Activated CD4-positive, alpha-beta T cell treated with anti-CD3 and anti-CD28 coated beads, Interleukin-2, amount 10 ng/mL, durations not matched to agents 24 days and 14 days (primary cell): ENCODE measurements around the gene TTLL13. TPM values are rescaled to one million over a fixed set of nuclear protein-coding genes. Genes with fewer than 3 reads are reported as not detected.
"Not testable (repeated sequence)": the region's sequence is repeated elsewhere in the genome, so short reads cannot be mapped to it uniquely, and the experiment has no call there.

ENCODE experiments used
- DNase-seq: peaks from one replicate; pipeline ENCODE4 v3.0.0; 2022
- H3K27ac Mint-ChIP-seq: one replicate; pipeline ENCODE4 v1.8.0; 2022; ENCODE audit warnings: mild to moderate bottlenecking, mixed read lengths
- H3K27me3 Mint-ChIP-seq: one replicate; pipeline ENCODE4 v1.8.0; 2022; ENCODE audit warnings: mixed read lengths
- H3K36me3 Mint-ChIP-seq: one replicate; pipeline ENCODE4 v1.8.0; 2022; ENCODE audit warnings: low read depth, mild to moderate bottlenecking, mixed read lengths
- H3K4me1 Mint-ChIP-seq: one replicate; pipeline ENCODE4 v1.8.0; 2021; ENCODE audit warnings: mixed read lengths
- H3K4me3 Mint-ChIP-seq: one replicate; pipeline ENCODE4 v1.8.0; 2022; ENCODE audit warnings: mild to moderate bottlenecking, moderate library complexity, mixed read lengths
- H3K9me3 Mint-ChIP-seq: one replicate; pipeline ENCODE4 v1.8.0; 2021; ENCODE audit warnings: mixed read lengths
- intact Hi-C: fragments of 100-400 bp; cut with micrococcal nuclease; formaldehyde crosslinking; loops from one replicate; pipeline ENCODE4 v1.15.1; 2023
- total RNA-seq: library from RNA; stranded (reverse); gene quantifications from 2 replicates; pipeline ENCODE4 v1.2.3, GENCODE V29; 2022

TTLL13 gene
- total RNA-seq, 1 donor from 2014 or later, result 0.44 TPM

GRCh38 chr15:90294601-90295269, 45.4 kb downstream of the TTLL13 start:
- Mint-ChIP-seq H3K9me3 (no peaks in the 10 kb centered on the region), H3K27me3 (peaks cover 12% of the 10 kb centered on the region)

GRCh38 chr15:90295270-90295648, 45.9 kb downstream of the TTLL13 start:
- Mint-ChIP-seq H3K36me3 (no peaks in the 10 kb centered on the region), H3K27ac (no peak overlapping the region), H3K27me3 (peaks cover 12% of the 10 kb centered on the region), H3K4me1 (peaks cover 10% of the 10 kb centered on the region), H3K4me3 (no peak overlapping the region), H3K9me3 (no peaks in the 10 kb centered on the region)
- DNase-seq, result no peak
- intact Hi-C loops, result no loop called here

More at GRCh38 chr15:90294601-90295269, 45.4 kb downstream of the TTLL13 start:
- no peaks in the 10 kb centered on the region for H3K36me3 Mint-ChIP-seq
- no peak for DNase-seq
- H3K4me3 Mint-ChIP-seq, result no peak overlapping the region
- H3K27ac Mint-ChIP-seq, result no peak overlapping the region
- peaks cover 10% of the 10 kb centered on the region for H3K4me1 Mint-ChIP-seq
- intact Hi-C loops, result no loop called here

GRCh38 chr15:90296316-90296884, 47.0 kb downstream of the TTLL13 start:
- peaks cover 12% of the 10 kb centered on the region for H3K27me3 Mint-ChIP-seq
- H3K9me3 Mint-ChIP-seq, H3K36me3 Mint-ChIP-seq, H3K27ac Mint-ChIP-seq, intact Hi-C loops, DNase-seq, H3K4me3 Mint-ChIP-seq: not testable (repeated sequence)
- peaks cover 15% of the 10 kb centered on the region for H3K4me1 Mint-ChIP-seq

- H3K27me3 Mint-ChIP-seq, result peaks cover 12% of the 10 kb centered on the region
- DNase-seq, result no peak
- no peak overlapping the region for H3K27ac Mint-ChIP-seq
- intact Hi-C loops, result no loop called here
- no peaks in the 10 kb centered on the region for H3K36me3 Mint-ChIP-seq
- no peaks in the 10 kb centered on the region for H3K9me3 Mint-ChIP-seq
- H3K4me3 Mint-ChIP-seq, result no peak overlapping the region
- peaks cover 21% of the 10 kb centered on the region for H3K4me1 Mint-ChIP-seq
Measured at GRCh38 chr15:90297021-90297420, 47.7 kb downstream of the TTLL13 start.

GRCh38 chr15:90300541-90300940, 51.2 kb downstream of the TTLL13 start:
- intact Hi-C loops, result no loop called here
- H3K4me3 Mint-ChIP-seq, result no peak overlapping the region
- H3K9me3 Mint-ChIP-seq, result no peaks in the 10 kb centered on the region
- H3K27ac Mint-ChIP-seq, result no peak overlapping the region
- H3K27me3 Mint-ChIP-seq, result peaks cover 6% of the 10 kb centered on the region
- DNase-seq, result no peak
- peaks cover 29% of the 10 kb centered on the region for H3K4me1 Mint-ChIP-seq
- H3K36me3 Mint-ChIP-seq, result no peaks in the 10 kb centered on the region

GRCh38 chr15:90300988-90301706, 51.8 kb downstream of the TTLL13 start:
- intact Hi-C loops, result no loop called here
- Mint-ChIP-seq H3K27me3 (peaks cover 3% of the 10 kb centered on the region), H3K36me3 (no peaks in the 10 kb centered on the region), H3K27ac (no peak overlapping the region), H3K9me3 (no peaks in the 10 kb centered on the region), H3K4me3 (no peak overlapping the region), H3K4me1 (peaks cover 33% of the 10 kb centered on the region)
- peak; percentile 89 for DNase-seq

- H3K27ac Mint-ChIP-seq, result no peak overlapping the region
- intact Hi-C loops, result no loop called here
Measured at GRCh38 chr15:90301707-90302300, 52.4 kb downstream of the TTLL13 start.

GRCh38 chr15:90305355-90305754, 56.0 kb downstream of the TTLL13 start:
- not testable (repeated sequence) for H3K36me3 Mint-ChIP-seq, H3K27ac Mint-ChIP-seq, H3K4me3 Mint-ChIP-seq, H3K27me3 Mint-ChIP-seq, H3K9me3 Mint-ChIP-seq, DNase-seq
- intact Hi-C loops, result loop anchor here (5.0 kb wide), 1 partner anchor 627 kb away; the partner anchor contains the start of gene HDDC3
- H3K4me1 Mint-ChIP-seq, result peaks cover 50% of the 10 kb centered on the region

More at GRCh38 chr15:90301707-90302300, 52.4 kb downstream of the TTLL13 start:
- no peak overlapping the region for H3K4me3 Mint-ChIP-seq
- no peaks in the 10 kb centered on the region for H3K9me3 Mint-ChIP-seq
- H3K4me1 Mint-ChIP-seq, result peaks cover 39% of the 10 kb centered on the region
- peaks cover 2% of the 10 kb centered on the region for H3K27me3 Mint-ChIP-seq
- no peaks in the 10 kb centered on the region for H3K36me3 Mint-ChIP-seq
- no peak for DNase-seq

- peak overlapping the region; percentile 66 for H3K4me3 Mint-ChIP-seq
- intact Hi-C loops, result loop anchor here (1.0 to 5.0 kb wide), 2 partner anchors 113 to 626 kb away; partner anchors contain the start of gene HDDC3
- H3K36me3 Mint-ChIP-seq, result no peaks in the 10 kb centered on the region
- H3K27me3 Mint-ChIP-seq, result no peaks in the 10 kb centered on the region
- no peaks in the 10 kb centered on the region for H3K9me3 Mint-ChIP-seq
- DNase-seq, result no peak
- peak overlapping the region; percentile 86 for H3K27ac Mint-ChIP-seq
- peaks cover 49% of the 10 kb centered on the region for H3K4me1 Mint-ChIP-seq
Measured at GRCh38 chr15:90305932-90306331, 56.6 kb downstream of the TTLL13 start.

GRCh38 chr15:90306560-90306959, 57.2 kb downstream of the TTLL13 start:
- H3K36me3 Mint-ChIP-seq, result no peaks in the 10 kb centered on the region
- no peaks in the 10 kb centered on the region for H3K27me3 Mint-ChIP-seq
- H3K4me1 Mint-ChIP-seq, result peaks cover 46% of the 10 kb centered on the region
- H3K27ac Mint-ChIP-seq, result peak overlapping the region; percentile 86
- peak overlapping the region; percentile 66 for H3K4me3 Mint-ChIP-seq
- intact Hi-C loops, result loop anchor here (1.0 to 5.0 kb wide), 2 partner anchors 113 to 626 kb away; partner anchors contain the start of gene HDDC3
- no peaks in the 10 kb centered on the region for H3K9me3 Mint-ChIP-seq
- DNase-seq, result peak; percentile 80

- Mint-ChIP-seq H3K36me3 (no peaks in the 10 kb centered on the region), H3K27ac (peak overlapping the region; percentile 51), H3K9me3 (no peaks in the 10 kb centered on the region), H3K27me3 (peaks cover 5% of the 10 kb centered on the region), H3K4me1 (peaks cover 51% of the 10 kb centered on the region), H3K4me3 (no peak overlapping the region)
- intact Hi-C loops, result loop anchor here (5.0 kb wide), 1 partner anchor 625 kb away; the partner anchor contains the start of gene HDDC3
- no peak for DNase-seq
Measured at GRCh38 chr15:90307661-90308060, 58.3 kb downstream of the TTLL13 start.

- peaks cover 45% of the 10 kb centered on the region for H3K4me1 Mint-ChIP-seq
- no peak overlapping the region for H3K27ac Mint-ChIP-seq
- no peaks in the 10 kb centered on the region for H3K9me3 Mint-ChIP-seq
- intact Hi-C loops, result loop anchor here (5.0 kb wide), 1 partner anchor 623 kb away; the partner anchor contains the start of gene HDDC3
- no peak overlapping the region for H3K4me3 Mint-ChIP-seq
- H3K27me3 Mint-ChIP-seq, result peaks cover 14% of the 10 kb centered on the region
- no peak for DNase-seq
- no peaks in the 10 kb centered on the region for H3K36me3 Mint-ChIP-seq
Measured at GRCh38 chr15:90309020-90309419, 59.7 kb downstream of the TTLL13 start.
